GM23338 (cell line): ENCODE measurements around the gene LCN6. TPM values are rescaled to one million over a fixed set of nuclear protein-coding genes. Genes with fewer than 3 reads are reported as not detected.

ENCODE experiments used
- ATAC-seq: fragments of 200-7000 bp; cut with Tn5 transposase; 3 replicates; pipeline ENCODE4 v1.9.1; 2020
- DNase-seq: peaks from one replicate; pipeline ENCODE4 v3.0.0-alpha.2; 2015; ENCODE audit warnings: low spot score
- H2AFZ ChIP-seq: fragments of 200-600 bp; sonication (generic); 2 replicates; pipeline ENCODE4 v1.8.0; 2016; ENCODE audit warnings: antibody characterized with exemption, mild to moderate bottlenecking, moderate library complexity
- H3F3A ChIP-seq: fragments of 200-600 bp; sonication (generic); replicated peaks from 2 replicates; pipeline ENCODE4 v1.8.0; 2017; ENCODE audit warnings: antibody characterized with exemption, mixed run types, low read depth
- H3K27ac ChIP-seq: fragments of 200-600 bp; sonication (generic); 2 replicates; pipeline ENCODE4 v1.6.1; 2016; ENCODE audit warnings: low read depth
- H3K27me3 ChIP-seq: fragments of 200-600 bp; sonication (generic); 2 replicates; pipeline ENCODE4 v1.8.0; 2016; ENCODE audit warnings: mild to moderate bottlenecking, mixed run types, moderate library complexity; ENCODE audit not compliant: insufficient read depth
- H3K36me3 ChIP-seq: fragments of 200-600 bp; sonication (generic); 2 replicates; pipeline ENCODE4 v1.8.0; 2016; ENCODE audit warnings: mild to moderate bottlenecking; ENCODE audit not compliant: insufficient read depth
- H3K4me1 ChIP-seq: fragments of 200-600 bp; sonication (generic); 2 replicates; pipeline ENCODE4 v1.8.0; 2016; ENCODE audit warnings: mild to moderate bottlenecking, moderate library complexity; ENCODE audit not compliant: insufficient read depth
- H3K4me2 ChIP-seq: fragments of 200-600 bp; sonication (generic); 2 replicates; pipeline ENCODE4 v1.7.1; 2017; ENCODE audit warnings: mixed run types
- H3K4me3 ChIP-seq: fragments of 200-600 bp; sonication (generic); 2 replicates; pipeline ENCODE4 v1.6.1; 2016; ENCODE audit warnings: mixed run types
- H3K79me2 ChIP-seq: fragments of 200-600 bp; sonication (generic); replicated peaks from 2 replicates; pipeline ENCODE4 v1.8.0; 2017; ENCODE audit warnings: mild to moderate bottlenecking; ENCODE audit not compliant: insufficient read depth
- H3K9me2 ChIP-seq: fragments of 200-600 bp; sonication (generic); 2 replicates; pipeline ENCODE4 v1.8.0; 2017; ENCODE audit not compliant: insufficient read depth
- H4K20me1 ChIP-seq: fragments of 200-600 bp; sonication (generic); replicated peaks from 2 replicates; pipeline ENCODE4 v1.8.0; 2017; ENCODE audit warnings: mild to moderate bottlenecking; ENCODE audit not compliant: insufficient read depth
- H3K27ac Mint-ChIP-seq: 2 replicates; pipeline ENCODE4 v1.8.0; 2020; ENCODE audit warnings: inconsistent platforms, mild to moderate bottlenecking, moderate library complexity, mixed read lengths
- H3K27me3 Mint-ChIP-seq: 3 replicates; pipeline ENCODE4 v1.8.0; 2022; ENCODE audit warnings: low read depth, mild to moderate bottlenecking, moderate library complexity, mixed read lengths, inconsistent platforms; ENCODE audit not compliant: insufficient read depth, poor library complexity
- H3K36me3 Mint-ChIP-seq: 3 replicates; pipeline ENCODE4 v1.8.0; 2021; ENCODE audit warnings: low read depth, mild to moderate bottlenecking, inconsistent platforms, moderate library complexity, mixed read lengths
- H3K4me1 Mint-ChIP-seq: 3 replicates; pipeline ENCODE4 v1.8.0; 2020; ENCODE audit warnings: mild to moderate bottlenecking, inconsistent platforms, mixed read lengths
- H3K4me3 Mint-ChIP-seq: 3 replicates; pipeline ENCODE4 v1.8.0; 2021; ENCODE audit warnings: moderate library complexity, mild to moderate bottlenecking, inconsistent platforms, mixed read lengths
- H3K9me3 Mint-ChIP-seq: 3 replicates; pipeline ENCODE4 v1.8.0; 2020; ENCODE audit warnings: moderate library complexity, mild to moderate bottlenecking, inconsistent platforms, mixed read lengths
- CREB1 ChIP-seq: fragments of 250-450 bp; sonication (Bioruptor Pico); IDR thresholded peaks from 2 replicates; pipeline ENCODE4 v1.5.0; 2020; ENCODE audit warnings: low read depth, mild to moderate bottlenecking, moderate library complexity
- CTCF ChIP-seq, 2 experiments: fragments of 200-600 bp in 1 of 2; sonication (generic) in 1 of 2; conservative IDR thresholded peaks; 2 replicates each; pipeline versions ENCODE4 v1.5.1 to v1.6.1; 2016 to 2017; ENCODE audit warnings: antibody characterized with exemption in 2 of 2, low read depth in 2 of 2, mild to moderate bottlenecking in 2 of 2, moderate library complexity in 1 of 2
- REST ChIP-seq: IDR thresholded peaks from one replicate; pipeline ENCODE4 v1.6.1; 2018; ENCODE audit warnings: antibody characterized with exemption; ENCODE audit not compliant: unreplicated experiment
- STAT1 ChIP-seq: IDR thresholded peaks from one replicate; pipeline ENCODE4 v1.6.1; 2016; ENCODE audit warnings: antibody characterized with exemption; ENCODE audit not compliant: unreplicated experiment
- ZNF462 ChIP-seq: fragments of 250-450 bp; sonication (Bioruptor Pico); IDR thresholded peaks from 2 replicates; pipeline ENCODE4 v1.5.0; 2020; ENCODE audit warnings: mild to moderate bottlenecking, moderate library complexity
- polyA plus RNA-seq: library from polyadenylated mRNA; unstranded; fragments of >200 nt; fragmentation: Nextera tagmentation; extraction: Ambion mirVana; gene quantifications from 2 replicates; pipeline ENCODE4 v1.2.1, GENCODE V29; 2016
- total RNA-seq: library from RNA; depleted of rRNA; stranded (reverse); fragments of >200 nt; shearing (Covaris generic); gene quantifications from 2 replicates; pipeline ENCODE4 v1.2.3, GENCODE V29; 2014

Gene LCN6
- total and polyA plus RNA-seq, 2 experiments from 2014 or later, result not detected

GRCh38 chr9:136759436-136760325 is 11.4 kb upstream of the LCN6 start (continued):
- TF ChIP-seq REST (no peak), ZNF462 (no peak), CREB1 (CRISPR knock-in tag) (no peak)

- TF ChIP-seq STAT1 (no peak), CTCF (conservative IDR thresholded peaks at IDR 0.05; ENCODE audit: low read depth in 2 of 2) (no peak)
- Histone ChIP-seq H3K4me3 (no peak overlapping the region), H3K4me1 (no peaks in the 10 kb centered on the region), H4K20me1 (no peaks in the 10 kb centered on the region), H3K27me3 (no peaks in the 10 kb centered on the region), H3K36me3 (no peaks in the 10 kb centered on the region), H3K27ac (no peak overlapping the region), H3F3A (0 out of 2 replicates have a peak, but pooled peaks cover 5% of the 10 kb centered on the region), H3K79me2 (no peaks in the 10 kb centered on the region), H3K9me2 (no peaks in the 10 kb centered on the region), H2AFZ (no peak overlapping the region), H3K4me2 (no peak overlapping the region)
- ATAC-seq, result no peak
- peaks cover 12% of the 10 kb centered on the region for H3K9me3 Mint-ChIP-seq
- peaks cover 11% of the 10 kb centered on the region for H3K27me3 Mint-ChIP-seq
- H3K4me3 Mint-ChIP-seq, result no peak overlapping the region
- H3K36me3 Mint-ChIP-seq, result no peaks in the 10 kb centered on the region
- DNase-seq, result no peak
- H3K27ac Mint-ChIP-seq, result no peak overlapping the region
- H3K4me1 Mint-ChIP-seq, result peaks cover 13% of the 10 kb centered on the region
These were observed 10.7 kb upstream of the LCN6 start for GRCh38 chr9:136759001-136759400.
